NB4 (cell line): Measurements from ENCODE around the gene INPP1.

Experiments
- POLR2A ChIP-seq: IDR thresholded peaks from 2 replicates; pipeline ENCODE4 v1.6.1; 2011; ENCODE audit warnings: mild to moderate bottlenecking; ENCODE audit not compliant: insufficient read length; ENCODE audit errors: extremely low read depth
- TF ChIP-seq, protein P1 (sequence below): IDR thresholded peaks from one replicate; pipeline ENCODE4 v1.5.1; 2012; ENCODE audit warnings: low read depth, low read length

DNA sequence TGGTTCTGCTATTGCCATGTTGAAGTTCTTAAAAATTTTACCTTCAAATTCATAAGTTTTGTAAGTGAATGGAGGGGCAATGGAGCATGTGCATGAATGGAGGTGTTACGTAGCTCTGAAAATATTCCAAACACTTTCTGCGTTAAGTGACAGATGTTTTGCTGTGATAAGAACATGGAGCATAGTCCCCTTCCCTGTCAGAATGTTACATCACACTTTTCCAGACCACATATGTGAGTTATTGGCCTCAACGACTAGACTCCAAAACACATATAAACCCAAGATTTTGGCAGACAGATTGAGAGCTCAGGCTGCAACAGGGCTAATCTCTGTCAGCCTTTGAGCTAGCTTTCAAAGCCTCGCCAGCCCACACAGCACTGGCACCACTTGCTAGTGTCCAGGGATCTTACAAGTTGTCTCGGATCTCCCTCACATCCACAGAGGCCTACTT lies 37.6 kb downstream of the INPP1 start:
- TF ChIP-seq, protein P1, sequence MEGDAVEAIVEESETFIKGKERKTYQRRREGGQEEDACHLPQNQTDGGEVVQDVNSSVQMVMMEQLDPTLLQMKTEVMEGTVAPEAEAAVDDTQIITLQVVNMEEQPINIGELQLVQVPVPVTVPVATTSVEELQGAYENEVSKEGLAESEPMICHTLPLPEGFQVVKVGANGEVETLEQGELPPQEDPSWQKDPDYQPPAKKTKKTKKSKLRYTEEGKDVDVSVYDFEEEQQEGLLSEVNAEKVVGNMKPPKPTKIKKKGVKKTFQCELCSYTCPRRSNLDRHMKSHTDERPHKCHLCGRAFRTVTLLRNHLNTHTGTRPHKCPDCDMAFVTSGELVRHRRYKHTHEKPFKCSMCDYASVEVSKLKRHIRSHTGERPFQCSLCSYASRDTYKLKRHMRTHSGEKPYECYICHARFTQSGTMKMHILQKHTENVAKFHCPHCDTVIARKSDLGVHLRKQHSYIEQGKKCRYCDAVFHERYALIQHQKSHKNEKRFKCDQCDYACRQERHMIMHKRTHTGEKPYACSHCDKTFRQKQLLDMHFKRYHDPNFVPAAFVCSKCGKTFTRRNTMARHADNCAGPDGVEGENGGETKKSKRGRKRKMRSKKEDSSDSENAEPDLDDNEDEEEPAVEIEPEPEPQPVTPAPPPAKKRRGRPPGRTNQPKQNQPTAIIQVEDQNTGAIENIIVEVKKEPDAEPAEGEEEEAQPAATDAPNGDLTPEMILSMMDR: no peak
- TF ChIP-seq POLR2A: no peak
